SK-N-SH (cell line): Measurements from ENCODE around the gene PEX16. TPM values are rescaled to one million over a fixed set of nuclear protein-coding genes. Genes with fewer than 3 reads are reported as not detected.

Source experiments
- CTCF ChIA-PET: fragments of 300-600, 350-600 bp; formaldehyde crosslinking; extraction: SDS; loops from one replicate; lab custom pipeline; 2021; lab: Yijun Ruan, JAX
- POLR2A ChIA-PET: fragments of 350-600 bp; sonication (Branson Sonifier 250); formaldehyde crosslinking; extraction: SDS; loops from one replicate; lab custom pipeline; 2020; ENCODE audit warnings: antibody characterized with exemption, inconsistent platforms; lab: Yijun Ruan, JAX
- DNase-seq: peaks from one replicate; pipeline ENCODE4 v3.0.0; 2012
- H2AFZ ChIP-seq: fragments of 200-600 bp; sonication (generic); 2 replicates; pipeline ENCODE4 v1.8.1; 2016; ENCODE audit warnings: antibody characterized with exemption, mild to moderate bottlenecking, low read depth
- H3F3A ChIP-seq: fragments of 200-600 bp; sonication (generic); replicated peaks from 2 replicates; pipeline ENCODE3; 2016; ENCODE audit warnings: antibody characterized with exemption, mild to moderate bottlenecking; ENCODE audit not compliant: insufficient read depth
- H3K27ac ChIP-seq, 2 experiments: fragments of 200-500 bp in 1 of 2; fragments of 200-600 bp in 1 of 2; sonication (Bioruptor generic) in 1 of 2; sonication (generic), shearing (Covaris generic) in 1 of 2; 2 replicates each; pipeline versions ENCODE4 v1.5.1 to v1.6.1; 2014 to 2016; ENCODE audit warnings: low read depth in 2 of 2, inconsistent platforms in 1 of 2, low read length in 1 of 2, mild to moderate bottlenecking in 1 of 2, mixed read lengths in 1 of 2
- H3K27me3 ChIP-seq: fragments of 200-600 bp; sonication (generic), shearing (Covaris generic); 2 replicates; pipeline ENCODE4 v1.6.1; 2016; ENCODE audit warnings: mixed run types; ENCODE audit not compliant: insufficient read depth
- H3K36me3 ChIP-seq, 2 experiments: fragments of 200-500 bp in 1 of 2; fragments of 200-600 bp in 1 of 2; sonication (Bioruptor generic) in 1 of 2; sonication (generic) in 1 of 2; replicated peaks in 1 of 2; 2 replicates each; pipeline versions ENCODE3 to v1.5.1; 2014 to 2016; ENCODE audit warnings: low read length in 1 of 2, mild to moderate bottlenecking in 1 of 2; ENCODE audit not compliant: insufficient read depth in 2 of 2, control insufficient read depth in 1 of 2
- H3K4me1 ChIP-seq, 2 experiments: fragments of 200-500 bp in 1 of 2; fragments of 200-600 bp in 1 of 2; sonication (Bioruptor generic) in 1 of 2; sonication (generic), shearing (Covaris generic) in 1 of 2; 2 replicates each; pipeline versions ENCODE4 v1.5.1 to v1.6.1; 2014 to 2016; ENCODE audit warnings: low read depth in 1 of 2, low read length in 1 of 2, mixed run types in 1 of 2; ENCODE audit not compliant: insufficient read depth in 2 of 2, control insufficient read depth in 1 of 2
- H3K4me2 ChIP-seq: fragments of 200-600 bp; sonication (generic), shearing (Covaris generic); 2 replicates; pipeline ENCODE4 v1.6.1; 2017; ENCODE audit warnings: mixed run types
- H3K4me3 ChIP-seq, 2 experiments: fragments of 200-500 bp in 1 of 2; fragments of 200-600 bp in 1 of 2; sonication (Bioruptor generic) in 1 of 2; sonication (generic), shearing (Covaris generic) in 1 of 2; 2 replicates each; pipeline versions ENCODE4 v1.5.1 to v1.8.1; 2014 to 2016; ENCODE audit warnings: low read depth in 2 of 2, inconsistent platforms in 1 of 2, low read length in 1 of 2, mild to moderate bottlenecking in 1 of 2, mixed read lengths in 1 of 2, moderate library complexity in 1 of 2
- H3K79me2 ChIP-seq: fragments of 200-600 bp; sonication (generic); 2 replicates; pipeline ENCODE4 v1.8.1; 2017; ENCODE audit warnings: mild to moderate bottlenecking; ENCODE audit not compliant: insufficient read depth
- H3K9ac ChIP-seq: fragments of 200-600 bp; sonication (generic); 2 replicates; pipeline ENCODE4 v1.6.1; 2017; ENCODE audit warnings: mixed run types
- H3K9me2 ChIP-seq: fragments of 200-600 bp; sonication (generic); 2 replicates; pipeline ENCODE4 v1.6.1; 2017; ENCODE audit warnings: mixed run types
- H3K9me3 ChIP-seq: fragments of 200-600 bp; sonication (generic); 2 replicates; pipeline ENCODE4 v1.6.1; 2017; ENCODE audit warnings: mixed run types, mild to moderate bottlenecking, moderate library complexity
- H4K20me1 ChIP-seq: fragments of 200-600 bp; sonication (generic); 2 replicates; pipeline ENCODE4 v1.6.1; 2017; ENCODE audit warnings: mild to moderate bottlenecking, mixed run types; ENCODE audit not compliant: insufficient read depth
- CHD2 ChIP-seq: fragments of 150-350 bp; IDR thresholded peaks from 2 replicates; pipeline ENCODE4 v1.6.1; 2018; ENCODE audit warnings: low read length; ENCODE audit not compliant: partially characterized antibody
- FOSL2 ChIP-seq: IDR thresholded peaks from 2 replicates; pipeline ENCODE4 v1.4.0; 2012; ENCODE audit warnings: low read depth, mild to moderate bottlenecking, moderate library complexity, borderline replicate concordance
- MEF2A ChIP-seq: IDR thresholded peaks from 2 replicates; pipeline ENCODE4 v1.4.0; 2012; ENCODE audit warnings: low read depth, borderline replicate concordance
- MXI1 ChIP-seq: IDR thresholded peaks from 2 replicates; pipeline ENCODE4 v1.6.1; 2012; ENCODE audit warnings: mild to moderate bottlenecking, low read depth, low read length, improper control_type of control experiment
- NFIC ChIP-seq: IDR thresholded peaks from 2 replicates; pipeline ENCODE4 v1.4.0; 2012; ENCODE audit warnings: borderline replicate concordance
- PBX3 ChIP-seq: IDR thresholded peaks from 2 replicates; pipeline ENCODE4; 2012
- POLR2AphosphoS5 ChIP-seq: IDR thresholded peaks from 2 replicates; pipeline ENCODE4 v1.6.1; 2012; ENCODE audit warnings: low read depth, low read length
- RAD21 ChIP-seq: IDR thresholded peaks from 2 replicates; pipeline ENCODE4 v1.6.1; 2012; ENCODE audit warnings: mild to moderate bottlenecking, low read length
- RCOR1 ChIP-seq: fragments of 150-350 bp; IDR thresholded peaks from 2 replicates; pipeline ENCODE4 v1.6.1; 2017; ENCODE audit warnings: antibody characterized with exemption, low read length
- SMC3 ChIP-seq: IDR thresholded peaks from 2 replicates; pipeline ENCODE4 v1.6.1; 2012; ENCODE audit warnings: low read depth, low read length, improper control_type of control experiment
- USF1 ChIP-seq: IDR thresholded peaks from 2 replicates; pipeline ENCODE4 v1.4.0; 2012; ENCODE audit warnings: low read depth, borderline replicate concordance
- YY1 ChIP-seq: IDR thresholded peaks from 2 replicates; pipeline ENCODE4 v1.4.0; 2012; ENCODE audit warnings: low read depth, mild to moderate bottlenecking
- WGBS: methylation state at CpG from one replicate; pipeline ENCODE4 v1.1.6; 2017; ENCODE audit warnings: low lambda C conversion rate; 5-methylcytosine and 5-hydroxymethylcytosine counted together
- polyA plus RNA-seq, 3 experiments: library from polyadenylated mRNA; depleted of rRNA; stranded (reverse); fragments of >200 nt; gene quantifications; 2 replicates each; pipeline ENCODE4 v1.2.3, GENCODE V29; 2012
- TF ChIP-seq, protein P1 (sequence below): fragments of 200-600 bp; sonication (generic); IDR thresholded peaks from 2 replicates; pipeline ENCODE4 v1.6.1; 2017; ENCODE audit warnings: antibody characterized with exemption, mild to moderate bottlenecking, moderate library complexity

PEX16 gene
- polyA plus RNA-seq, 1 of the 3 experiments (the other 2 are of a cell fraction) = 46.4 TPM

GRCh38 chr11:45937916-45938315, 20.2 kb upstream of the PEX16 start:
- TF ChIP-seq POLR2AphosphoS5 (no peak), PBX3 (no peak), NFIC (no peak), FOSL2 (no peak)
- no peaks in the 10 kb centered on the region for H3K9me3 ChIP-seq
- ChIA-PET CTCF (interaction anchor here (2.9 kb wide), 1 partner anchor 27 kb away, joined by 11 read pairs; no protein-coding TSS in a partner anchor), POLR2A (no interaction called here)
- H3K9ac ChIP-seq = no peak overlapping the region
- H3F3A ChIP-seq = no peaks in the 10 kb centered on the region
- WGBS = 99% methylated on average over 10 of the region's 10 CpGs
- H3K4me2 ChIP-seq = no peak overlapping the region
- no peaks in the 10 kb centered on the region; a peak in 1 of 4 replicates for H3K4me1 ChIP-seq
- H3K9me2 ChIP-seq = no peaks in the 10 kb centered on the region
- H4K20me1 ChIP-seq = no peaks in the 10 kb centered on the region
- no peaks in the 10 kb centered on the region for H3K79me2 ChIP-seq
- peaks cover 24 to 59% of the 10 kb centered on the region in 2 experiments for H3K36me3 ChIP-seq
- no peak overlapping the region for H2AFZ ChIP-seq
- H3K4me3 ChIP-seq = no peak overlapping the region
- no peak for DNase-seq
- no peaks in the 10 kb centered on the region for H3K27me3 ChIP-seq
- H3K27ac ChIP-seq = no peak overlapping the region

- Histone ChIP-seq H3F3A (no peaks in the 10 kb centered on the region), H3K9me3 (no peaks in the 10 kb centered on the region), H3K36me3 (peaks cover 22 to 52% of the 10 kb centered on the region in 2 experiments), H3K27me3 (no peaks in the 10 kb centered on the region), H3K4me1 (no peaks in the 10 kb centered on the region; a peak in 1 of 4 replicates), H3K4me2 (no peak overlapping the region), H3K9ac (no peak overlapping the region), H3K4me3 (no peak overlapping the region), H3K27ac (no peak overlapping the region), H3K9me2 (no peaks in the 10 kb centered on the region)
- 100% methylated on average over 3 of the region's 4 CpGs for WGBS
- TF ChIP-seq CHD2 = no peak
- TF ChIP-seq, protein P1, sequence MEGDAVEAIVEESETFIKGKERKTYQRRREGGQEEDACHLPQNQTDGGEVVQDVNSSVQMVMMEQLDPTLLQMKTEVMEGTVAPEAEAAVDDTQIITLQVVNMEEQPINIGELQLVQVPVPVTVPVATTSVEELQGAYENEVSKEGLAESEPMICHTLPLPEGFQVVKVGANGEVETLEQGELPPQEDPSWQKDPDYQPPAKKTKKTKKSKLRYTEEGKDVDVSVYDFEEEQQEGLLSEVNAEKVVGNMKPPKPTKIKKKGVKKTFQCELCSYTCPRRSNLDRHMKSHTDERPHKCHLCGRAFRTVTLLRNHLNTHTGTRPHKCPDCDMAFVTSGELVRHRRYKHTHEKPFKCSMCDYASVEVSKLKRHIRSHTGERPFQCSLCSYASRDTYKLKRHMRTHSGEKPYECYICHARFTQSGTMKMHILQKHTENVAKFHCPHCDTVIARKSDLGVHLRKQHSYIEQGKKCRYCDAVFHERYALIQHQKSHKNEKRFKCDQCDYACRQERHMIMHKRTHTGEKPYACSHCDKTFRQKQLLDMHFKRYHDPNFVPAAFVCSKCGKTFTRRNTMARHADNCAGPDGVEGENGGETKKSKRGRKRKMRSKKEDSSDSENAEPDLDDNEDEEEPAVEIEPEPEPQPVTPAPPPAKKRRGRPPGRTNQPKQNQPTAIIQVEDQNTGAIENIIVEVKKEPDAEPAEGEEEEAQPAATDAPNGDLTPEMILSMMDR = no peak
- no peak for TF ChIP-seq MEF2A
- TF ChIP-seq USF1 = no peak
- TF ChIP-seq NFIC = no peak
- TF ChIP-seq RCOR1 = no peak
- no peak for TF ChIP-seq SMC3
- TF ChIP-seq MXI1 = no peak
- TF ChIP-seq RAD21 = no peak
- TF ChIP-seq YY1 = no peak
- TF ChIP-seq, all 33 proteins: peak for 0
- Histone ChIP-seq H4K20me1 (no peaks in the 10 kb centered on the region), H3K79me2 (no peaks in the 10 kb centered on the region), H2AFZ (no peak overlapping the region)
- ChIA-PET CTCF (interaction anchor here (0.6 to 2.9 kb wide), 4 partner anchors 12 to 70 kb away, joined by 3 to 11 read pairs (median 4); no protein-coding TSS in a partner anchor), POLR2A (no interaction called here)
- no peak for DNase-seq
These were observed 18.9 kb upstream of the PEX16 start for GRCh38 chr11:45936511-45937054.
